Urothelium cell line (cell line): Measurements from ENCODE around the gene ACSM2B.
"Not testable (repeated sequence)": the region's sequence is repeated elsewhere in the genome, so short reads cannot be mapped to it uniquely, and the experiment has no call there.

Experiments
- DNase-seq: peaks from one replicate; pipeline ENCODE4 v3.0.0; 2011; ENCODE audit warnings: low spot score, mixed read lengths
- FAIRE-seq: peaks from 2 replicates; lab custom pipeline; 2011; peaks lifted over from hg19 to GRCh38; lab: Jason Lieb, UNC

ACSM2B gene

GRCh38 chr16:20540603-20541316 lies 35.4 kb downstream of the ACSM2B start:
- FAIRE-seq, DNase-seq: not testable (repeated sequence)

GRCh38 chr16:20538687-20539086 lies 37.5 kb downstream of the ACSM2B start:
- DNase-seq: no peak
- FAIRE-seq: no peak

GRCh38 chr16:20538181-20538580 lies 38.0 kb downstream of the ACSM2B start:
- no peak for FAIRE-seq
- no peak for DNase-seq

- not testable (repeated sequence) for DNase-seq, FAIRE-seq
Observed at GRCh38 chr16:20536669-20537068, 39.5 kb downstream of the ACSM2B start.

GRCh38 chr16:20532284-20532792 lies 43.8 kb downstream of the ACSM2B start:
- not testable (repeated sequence) for FAIRE-seq, DNase-seq

- not testable (repeated sequence) for FAIRE-seq, DNase-seq
Observed at GRCh38 chr16:20531795-20532194, 44.4 kb downstream of the ACSM2B start.

GRCh38 chr16:20520103-20520502 lies 56.1 kb downstream of the ACSM2B start:
- DNase-seq: no peak

GRCh38 chr16:20519231-20519630 lies 56.9 kb downstream of the ACSM2B start:
- no peak for FAIRE-seq
- DNase-seq: no peak

More at GRCh38 chr16:20520103-20520502, 56.1 kb downstream of the ACSM2B start:
- FAIRE-seq: no peak

GRCh38 chr16:20517149-20517548 lies 59.0 kb downstream of the ACSM2B start:
- DNase-seq (no peak), FAIRE-seq (no peak)

GRCh38 chr16:20515688-20516090 lies 60.5 kb downstream of the ACSM2B start:
- FAIRE-seq: no peak
- no peak for DNase-seq

GRCh38 chr16:20510323-20510722 lies 65.8 kb downstream of the ACSM2B start:
- no peak for FAIRE-seq
- DNase-seq: no peak

- FAIRE-seq: no peak
- DNase-seq: no peak
Observed at GRCh38 chr16:20507280-20507679, 68.9 kb downstream of the ACSM2B start.

GRCh38 chr16:20504418-20504817 lies 71.7 kb downstream of the ACSM2B start:
- FAIRE-seq (no peak), DNase-seq (no peak)

GRCh38 chr16:20491448-20491847 lies 84.7 kb downstream of the ACSM2B start:
- DNase-seq, FAIRE-seq: not testable (repeated sequence)

GRCh38 chr16:20490994-20491393 lies 85.2 kb downstream of the ACSM2B start:
- not testable (repeated sequence) for FAIRE-seq, DNase-seq
